Measurements from ENCODE around the gene NUDT3. TPM values are rescaled to one million over a fixed set of nuclear protein-coding genes. Genes with fewer than 3 reads are reported as not detected.

Gene NUDT3
- total and polyA plus RNA-seq, 9 of the 15 experiments (the other 6 are each of a cell fraction or from before 2014, with no cell fraction given), result 5.4 to 81.2 (median 56.4) TPM

GRCh38 chr6:34392497-34393190 is at the start of gene NUDT3 (continued):
- TF ChIP-seq THRA (IDR thresholded peaks at IDR 0.05), result no peak
- TF ChIP-seq POLR2G (IDR thresholded peaks at IDR 0.05; ENCODE audit: low read depth, low read length), result peak; percentile 93
- TF ChIP-seq SAP30 (IDR thresholded peaks at IDR 0.05; ENCODE audit: borderline replicate concordance, insufficient read depth, low read depth, low read length, poor library complexity, severe bottlenecking), result no peak
- TF ChIP-seq MYNN (IDR thresholded peaks at IDR 0.05), result peak; percentile 43; the same call in 1 of the 2 replicates
- no peak for TF ChIP-seq MYNN (CRISPR knock-in tag; IDR thresholded peaks at IDR 0.05)
- peak; percentile 96 for TF ChIP-seq PTBP1 (IDR thresholded peaks at IDR 0.05; ENCODE audit: low read depth, low read length)
- TF ChIP-seq MEIS2 (IDR thresholded peaks at IDR 0.05; ENCODE audit: partially characterized antibody), result no peak
- no peak for TF ChIP-seq ZNF174 (CRISPR knock-in tag; IDR thresholded peaks at IDR 0.05)
- no peak; the same call in 1 of the 2 replicates for TF ChIP-seq ZNF12 (CRISPR knock-in tag; IDR thresholded peaks at IDR 0.05)
- no peak for TF ChIP-seq KLF10 (CRISPR knock-in tag; IDR thresholded peaks at IDR 0.05)
- TF ChIP-seq RBM34 (IDR thresholded peaks at IDR 0.05; ENCODE audit: borderline replicate concordance, insufficient read depth, low read length), result no peak
- peak; percentile 100 for TF ChIP-seq ZNF24 (IDR thresholded peaks at IDR 0.05)
- TF ChIP-seq NEUROD1 (IDR thresholded peaks at IDR 0.05; ENCODE audit: borderline replicate concordance, low read depth, low read length, partially characterized antibody), result peak; percentile 69
- TF ChIP-seq KDM5B (IDR thresholded peaks at IDR 0.05; ENCODE audit: insufficient replicate concordance, low read depth, low read length), result peak; percentile 91
- no peak for TF ChIP-seq STAT5B (CRISPR knock-in tag; IDR thresholded peaks at IDR 0.05)
- TF ChIP-seq SRSF9 (IDR thresholded peaks at IDR 0.05; ENCODE audit: borderline replicate concordance, low read depth, low read length), result no peak
- TF ChIP-seq, protein P1, sequence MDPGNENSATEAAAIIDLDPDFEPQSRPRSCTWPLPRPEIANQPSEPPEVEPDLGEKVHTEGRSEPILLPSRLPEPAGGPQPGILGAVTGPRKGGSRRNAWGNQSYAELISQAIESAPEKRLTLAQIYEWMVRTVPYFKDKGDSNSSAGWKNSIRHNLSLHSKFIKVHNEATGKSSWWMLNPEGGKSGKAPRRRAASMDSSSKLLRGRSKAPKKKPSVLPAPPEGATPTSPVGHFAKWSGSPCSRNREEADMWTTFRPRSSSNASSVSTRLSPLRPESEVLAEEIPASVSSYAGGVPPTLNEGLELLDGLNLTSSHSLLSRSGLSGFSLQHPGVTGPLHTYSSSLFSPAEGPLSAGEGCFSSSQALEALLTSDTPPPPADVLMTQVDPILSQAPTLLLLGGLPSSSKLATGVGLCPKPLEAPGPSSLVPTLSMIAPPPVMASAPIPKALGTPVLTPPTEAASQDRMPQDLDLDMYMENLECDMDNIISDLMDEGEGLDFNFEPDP (CRISPR knock-in tag; IDR thresholded peaks at IDR 0.05), result no peak
- no peak; the same call in 1 of the 2 replicates for TF ChIP-seq MTA2 (IDR thresholded peaks at IDR 0.05; ENCODE audit: low read depth)
- TF ChIP-seq ZNF347 (CRISPR knock-in tag; IDR thresholded peaks at IDR 0.05; ENCODE audit: low read depth), result no peak
- no peak for TF ChIP-seq NR4A1 (CRISPR knock-in tag; IDR thresholded peaks at IDR 0.05)
- no peak for TF ChIP-seq NR4A1 (tag; IDR thresholded peaks at IDR 0.05)
- peak; percentile 83 for TF ChIP-seq ATF7 (IDR thresholded peaks at IDR 0.05)
- TF ChIP-seq TEAD4 (IDR thresholded peaks at IDR 0.05; ENCODE audit: low read length), result peak; percentile 66
- TF ChIP-seq TEAD4 (CRISPR knock-in tag; IDR thresholded peaks at IDR 0.05; ENCODE audit: borderline replicate concordance), result no peak
- peak; percentile 99 for TF ChIP-seq HNRNPL (IDR thresholded peaks at IDR 0.05; ENCODE audit: low read depth, low read length)
- TF ChIP-seq NFXL1 (CRISPR knock-in tag; IDR thresholded peaks at IDR 0.05), result no peak
- TF ChIP-seq NFIX (CRISPR knock-in tag; IDR thresholded peaks at IDR 0.05; ENCODE audit: low read depth), result no peak
- TF ChIP-seq ZNF695 (CRISPR knock-in tag; IDR thresholded peaks at IDR 0.05), result no peak
- no peak for TF ChIP-seq PCBP1 (IDR thresholded peaks at IDR 0.05; ENCODE audit: low read depth, low read length, poor library complexity, severe bottlenecking)
- peak; percentile 99; the same call in 1 of the 2 replicates for TF ChIP-seq TAF15 (IDR thresholded peaks at IDR 0.05; ENCODE audit: low read depth, low read length)
